GM12874 (cell line): Measurements from ENCODE around the gene TAF4.

ENCODE experiments used
- TF ChIP-seq, protein P1 (sequence below): IDR thresholded peaks from 2 replicates; pipeline ENCODE4 v1.5.1; 2011; ENCODE audit warnings: low read depth, mild to moderate bottlenecking, control low read depth, low read length, moderate library complexity; ENCODE audit not compliant: insufficient read depth

Gene TAF4

DNA sequence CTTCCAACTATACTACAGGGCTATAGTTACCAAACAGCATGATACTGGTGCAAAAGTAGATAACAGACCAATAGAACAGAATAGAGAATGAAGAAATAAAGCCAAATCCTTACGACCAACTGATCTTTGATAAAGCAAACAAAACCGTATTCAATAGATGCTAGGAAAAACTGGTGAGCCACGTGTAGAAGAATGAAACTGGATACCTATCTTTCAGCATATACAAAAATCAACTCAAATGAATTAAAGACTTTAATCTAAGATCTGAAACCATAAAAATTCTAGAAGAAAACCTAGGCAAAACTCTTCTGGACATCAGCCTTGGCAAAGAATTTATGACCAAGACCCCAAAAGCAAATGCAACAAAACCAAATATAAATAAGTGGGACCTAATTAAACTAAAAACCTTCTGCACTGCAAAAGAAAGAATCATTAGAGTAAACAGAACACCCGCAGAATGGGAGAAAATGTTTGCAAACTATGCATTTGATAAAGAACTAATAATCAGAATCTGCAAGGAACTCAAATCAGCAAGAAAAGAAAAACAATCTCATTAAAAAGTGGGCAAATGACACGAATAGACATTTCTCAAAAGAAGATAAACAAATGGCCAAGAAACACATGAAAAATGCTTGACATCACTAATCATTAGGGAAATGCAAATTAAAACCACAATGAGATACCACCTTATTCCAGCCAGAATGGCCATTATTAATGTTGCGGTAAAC, 109.8 kb downstream of the TAF4 start:
- TF ChIP-seq, protein P1, sequence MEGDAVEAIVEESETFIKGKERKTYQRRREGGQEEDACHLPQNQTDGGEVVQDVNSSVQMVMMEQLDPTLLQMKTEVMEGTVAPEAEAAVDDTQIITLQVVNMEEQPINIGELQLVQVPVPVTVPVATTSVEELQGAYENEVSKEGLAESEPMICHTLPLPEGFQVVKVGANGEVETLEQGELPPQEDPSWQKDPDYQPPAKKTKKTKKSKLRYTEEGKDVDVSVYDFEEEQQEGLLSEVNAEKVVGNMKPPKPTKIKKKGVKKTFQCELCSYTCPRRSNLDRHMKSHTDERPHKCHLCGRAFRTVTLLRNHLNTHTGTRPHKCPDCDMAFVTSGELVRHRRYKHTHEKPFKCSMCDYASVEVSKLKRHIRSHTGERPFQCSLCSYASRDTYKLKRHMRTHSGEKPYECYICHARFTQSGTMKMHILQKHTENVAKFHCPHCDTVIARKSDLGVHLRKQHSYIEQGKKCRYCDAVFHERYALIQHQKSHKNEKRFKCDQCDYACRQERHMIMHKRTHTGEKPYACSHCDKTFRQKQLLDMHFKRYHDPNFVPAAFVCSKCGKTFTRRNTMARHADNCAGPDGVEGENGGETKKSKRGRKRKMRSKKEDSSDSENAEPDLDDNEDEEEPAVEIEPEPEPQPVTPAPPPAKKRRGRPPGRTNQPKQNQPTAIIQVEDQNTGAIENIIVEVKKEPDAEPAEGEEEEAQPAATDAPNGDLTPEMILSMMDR: no peak

DNA sequence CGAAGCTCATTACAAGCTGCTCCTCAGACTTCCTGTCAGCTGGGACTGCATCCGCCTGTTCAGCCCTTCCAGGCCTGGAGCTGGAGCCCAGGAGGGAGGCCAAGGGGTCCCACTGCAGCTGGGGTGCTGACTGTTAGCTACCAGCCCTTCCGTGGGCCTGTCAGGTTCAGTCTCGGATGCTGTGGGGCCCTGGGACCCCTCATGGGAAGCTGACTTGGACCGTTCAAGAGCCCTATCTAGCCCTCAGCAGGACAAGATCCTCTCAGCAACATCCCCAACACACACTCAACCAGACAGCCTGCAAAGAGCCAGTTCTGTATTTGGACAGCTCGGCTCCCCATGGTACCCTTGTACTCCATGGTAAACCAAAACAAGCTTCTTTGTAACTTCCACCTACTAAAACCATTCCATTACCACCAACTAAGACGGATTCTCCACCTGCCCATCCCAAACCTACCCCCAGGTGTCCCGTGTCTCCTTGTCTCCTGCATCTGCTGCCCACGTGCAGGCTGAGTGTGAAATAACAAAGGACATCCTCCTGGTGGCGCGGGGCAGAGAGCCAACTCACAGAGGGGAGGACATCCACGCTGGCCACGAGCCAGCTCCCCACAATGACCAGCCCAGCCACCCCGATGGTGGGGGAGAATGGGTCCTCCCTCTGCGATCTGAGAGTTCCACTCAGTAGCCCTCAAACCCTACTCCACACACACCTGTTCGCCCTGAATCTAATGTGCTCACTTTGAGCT, 111.2 kb downstream of the TAF4 start:
- TF ChIP-seq, protein P1: no peak

DNA sequence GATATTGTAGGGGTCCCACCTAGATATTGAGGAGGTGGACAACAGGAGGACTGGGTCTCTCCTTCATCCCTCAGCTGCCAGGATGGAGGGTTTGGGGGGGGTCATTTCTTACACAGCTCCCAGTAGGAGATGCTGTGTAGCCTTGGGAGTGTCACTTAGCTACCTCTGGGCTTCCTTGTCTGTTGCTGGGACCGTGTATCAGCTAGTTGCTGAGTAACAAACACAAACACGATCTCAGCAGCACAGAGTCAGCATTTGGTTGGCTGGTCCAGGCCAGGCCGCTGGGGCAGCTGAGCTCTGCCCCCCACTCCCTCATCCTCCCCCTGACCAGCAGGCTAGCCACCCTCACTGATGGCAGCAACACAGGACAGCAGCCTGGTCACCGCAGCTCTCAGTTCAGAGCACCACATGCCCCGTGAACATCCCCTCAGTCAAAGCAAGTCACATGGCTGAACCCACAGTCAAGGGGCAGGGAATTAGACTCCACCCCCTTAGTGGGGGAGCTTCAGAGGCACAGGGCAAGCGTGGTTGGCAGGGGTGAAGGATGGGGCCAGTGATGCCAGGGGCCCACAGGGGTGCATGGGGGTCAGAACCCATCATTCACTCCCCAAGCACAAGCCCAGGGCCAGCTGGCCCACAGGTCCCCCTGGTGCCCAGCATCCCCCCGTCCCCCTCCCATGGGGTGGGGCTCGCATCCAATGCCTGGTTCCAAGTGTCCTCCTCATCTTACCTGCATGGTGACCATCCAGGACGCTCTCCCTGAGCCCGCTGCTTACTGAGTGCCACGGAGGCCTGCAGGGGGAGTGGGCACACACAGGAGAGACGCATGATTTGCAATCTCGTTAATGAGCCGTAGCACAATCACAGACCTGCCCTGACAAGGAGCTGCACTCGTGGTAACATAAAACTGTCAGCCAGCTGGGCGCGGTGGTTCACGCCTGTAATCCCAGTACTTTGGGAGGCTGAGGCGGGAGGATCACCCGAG, 112.4 kb downstream of the TAF4 start:
- TF ChIP-seq, protein P1: no peak

DNA sequence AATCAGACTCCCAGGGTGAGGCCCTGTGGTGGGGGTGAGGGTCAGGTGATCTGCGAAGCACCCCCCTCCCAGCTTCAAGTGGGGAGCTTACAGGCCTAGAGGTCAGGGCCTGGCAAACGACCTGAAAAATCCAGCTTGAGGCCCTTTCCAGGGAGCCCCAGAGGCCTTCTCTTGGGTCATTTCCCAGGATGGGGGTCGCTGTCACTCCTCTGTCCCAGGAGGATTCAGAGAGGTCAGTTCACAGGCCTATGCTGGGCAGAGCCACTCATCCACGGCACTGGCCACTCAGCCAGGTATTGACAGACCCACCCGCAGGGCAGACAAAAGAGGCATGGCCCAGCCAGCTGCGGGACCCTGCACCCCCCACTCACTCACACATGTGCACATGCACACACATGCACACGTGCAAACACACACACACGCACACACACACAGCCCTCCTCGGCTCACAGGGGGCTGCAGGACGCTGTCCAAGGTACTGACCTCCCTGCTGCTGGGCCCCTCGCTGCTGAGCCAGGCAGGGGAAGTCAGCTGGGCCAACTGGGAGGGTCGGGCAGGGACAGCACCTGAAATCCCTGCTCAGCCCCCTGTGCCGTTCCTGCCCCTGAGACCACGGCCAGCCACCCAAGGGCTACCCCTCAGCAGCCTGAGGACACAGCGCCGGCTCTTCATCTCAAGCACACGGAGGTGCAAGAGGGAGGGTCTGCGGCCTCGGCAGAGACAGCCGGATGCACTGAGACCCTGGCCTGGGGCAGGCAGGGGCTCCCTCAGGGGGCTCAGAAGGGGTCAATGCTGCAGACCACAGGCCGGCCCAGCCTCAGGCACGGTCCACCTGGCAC, 113.8 kb downstream of the TAF4 start:
- TF ChIP-seq, protein P1: no peak

DNA sequence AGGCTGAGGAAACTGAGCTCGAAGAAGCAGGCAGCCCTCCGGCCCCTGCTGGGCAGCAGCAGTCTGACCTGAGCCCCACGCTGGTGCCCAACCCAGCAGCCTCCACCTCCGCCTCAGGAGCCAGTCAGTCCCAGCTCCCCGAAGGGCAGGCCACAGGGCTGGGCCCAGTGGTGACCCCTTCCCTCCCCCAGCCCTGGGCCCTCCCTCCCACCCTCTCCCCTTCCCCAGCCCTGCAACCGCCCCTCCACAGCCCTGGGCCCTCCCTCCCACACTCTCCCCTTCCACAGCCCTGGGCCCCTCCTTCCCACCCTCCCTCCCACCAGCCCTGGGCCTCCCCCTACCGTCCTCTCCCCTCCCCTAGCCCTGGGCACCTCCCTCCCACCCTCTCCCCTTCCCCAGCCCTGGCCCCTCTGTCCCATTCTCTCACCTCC, 115.0 kb downstream of the TAF4 start:
- TF ChIP-seq, protein P1: no peak

DNA sequence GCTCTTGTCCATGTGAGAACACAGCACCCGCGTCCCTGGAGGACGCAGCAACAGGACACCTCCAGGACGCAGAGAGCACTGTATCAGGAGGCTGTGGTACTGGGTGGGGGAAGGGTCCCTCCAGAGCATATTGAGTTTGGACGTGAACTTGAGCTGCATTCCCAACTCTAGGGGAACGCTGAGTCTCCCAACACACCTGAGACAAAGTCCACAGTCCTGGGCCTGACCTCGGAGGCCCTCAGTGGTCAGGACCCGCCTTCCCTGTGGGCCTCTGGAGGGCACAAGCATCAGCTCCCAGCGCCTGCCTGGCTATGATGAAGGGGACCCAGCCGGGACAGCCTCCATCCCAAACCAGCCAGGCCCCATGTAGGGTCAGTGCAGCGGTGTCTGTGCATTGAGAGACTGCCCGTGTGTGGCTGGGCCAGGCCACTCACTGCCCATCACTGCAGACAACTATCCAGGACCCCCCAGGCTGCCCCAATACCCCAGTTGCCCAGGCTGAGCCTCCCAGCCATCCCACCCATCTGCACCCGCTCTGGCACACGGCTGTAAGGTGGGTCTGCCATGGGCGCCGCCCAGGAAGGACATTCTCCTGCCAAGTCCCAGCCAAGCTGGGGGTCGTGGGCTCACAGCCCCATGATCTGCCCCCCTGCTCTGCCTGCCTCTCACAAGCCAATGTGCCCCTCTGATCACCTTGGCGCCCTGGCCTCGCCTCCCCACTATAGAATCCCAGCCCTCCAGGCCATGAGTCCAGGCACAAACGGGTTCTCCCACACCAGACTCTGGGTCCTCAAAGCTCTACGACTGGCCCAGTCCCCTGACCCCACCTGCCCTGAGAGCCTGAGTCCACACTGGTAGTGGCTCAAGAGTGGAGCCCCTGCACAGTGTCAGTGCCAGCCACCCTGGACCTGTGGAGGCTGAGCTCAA, 115.7 kb downstream of the TAF4 start:
- TF ChIP-seq, protein P1: no peak
